OCI-LY3 (cell line): ENCODE measurements around the gene CAST.

Experiments
- CTCF ChIP-seq: fragments of 200-600, 300-600 bp; sonication (generic); IDR thresholded peaks from 2 replicates; pipeline ENCODE4 v1.5.1; 2014; ENCODE audit warnings: antibody characterized with exemption, low read length, low read depth
- EZH2phosphoT487 ChIP-seq: fragments of 200-600 bp; shearing (Covaris generic); IDR thresholded peaks from 2 replicates; pipeline ENCODE4 v1.6.1; 2018; ENCODE audit warnings: antibody characterized with exemption, mixed run types, low read depth

- no peak for TF ChIP-seq CTCF
- TF ChIP-seq EZH2phosphoT487 = no peak
Measured at GRCh38 chr5:96807075-96807654, 145.0 kb downstream of the CAST start.
